Natural killer cell (primary cell): ENCODE measurements around the gene CMIP. TPM values are rescaled to one million over a fixed set of nuclear protein-coding genes. Genes with fewer than 3 reads are reported as not detected.

Source experiments
- ATAC-seq, 3 donors: fragments of 150-1000 bp in 2 of 3; fragments of 200-7000 bp in 1 of 3; cut with Tn5 transposase; 1 replicate in 1 of 3; 2 replicates in 2 of 3; pipeline ENCODE4 v1.10.0; 2021; ENCODE audit warnings: mild to moderate bottlenecking in 2 of 3, moderate library complexity in 2 of 3
- DNase-seq, 2 donors: peaks; one replicate each; pipeline versions ENCODE4 v3.0.0 to v3.0.0-alpha.2; 2013 to 2021; ENCODE audit warnings: mixed read lengths in 1 of 2
- H3K27ac ChIP-seq: one replicate; pipeline ENCODE4 v1.5.1; 2013; ENCODE audit warnings: mild to moderate bottlenecking, low read length
- H3K27me3 ChIP-seq: one replicate; pipeline ENCODE4 v1.6.1; 2013; ENCODE audit warnings: low read length; ENCODE audit not compliant: control insufficient read depth, insufficient read depth
- H3K36me3 ChIP-seq: one replicate; pipeline ENCODE4 v1.6.1; 2013; ENCODE audit warnings: low read length; ENCODE audit not compliant: control insufficient read depth, insufficient read depth
- H3K4me1 ChIP-seq: one replicate; pipeline ENCODE4 v1.6.1; 2013; ENCODE audit warnings: low read length; ENCODE audit not compliant: control insufficient read depth, insufficient read depth
- H3K4me3 ChIP-seq: one replicate; pipeline ENCODE4 v1.5.1; 2013; ENCODE audit warnings: low read length
- H3K9me3 ChIP-seq: one replicate; pipeline ENCODE4 v1.6.1; 2013; ENCODE audit warnings: low read length; ENCODE audit not compliant: control insufficient read depth, insufficient read depth
- H3K27ac Mint-ChIP-seq, 2 donors: one replicate each; pipeline ENCODE4 v1.8.0; 2022; ENCODE audit warnings: mild to moderate bottlenecking in 2 of 2, mixed read lengths in 2 of 2, moderate library complexity in 1 of 2
- H3K27me3 Mint-ChIP-seq, 2 donors: one replicate each; pipeline ENCODE4 v1.8.0; 2022; ENCODE audit warnings: low read depth in 2 of 2, mixed read lengths in 2 of 2
- H3K36me3 Mint-ChIP-seq: one replicate; pipeline ENCODE4 v1.8.0; 2022; ENCODE audit warnings: mixed read lengths
- H3K4me1 Mint-ChIP-seq, 2 donors: one replicate each; pipeline ENCODE4 v1.8.0; 2022; ENCODE audit warnings: mixed read lengths in 2 of 2
- H3K4me3 Mint-ChIP-seq: one replicate; pipeline ENCODE4 v1.8.0; 2022; ENCODE audit warnings: mild to moderate bottlenecking, moderate library complexity, mixed read lengths
- H3K9me3 Mint-ChIP-seq, 2 donors: one replicate each; pipeline ENCODE4 v1.8.0; 2022; ENCODE audit warnings: mixed read lengths in 2 of 2
- CTCF ChIP-seq: fragments of 200-600 bp; IDR thresholded peaks from one replicate; pipeline ENCODE4 v1.8.0; 2022; ENCODE audit warnings: antibody characterized with exemption
- WGBS: methylation state at CpG from one replicate; pipeline ENCODE4 v1.1.7; 2013; ENCODE audit warnings: missing lambda C conversion rate; ENCODE audit not compliant: insufficient coverage; 5-methylcytosine and 5-hydroxymethylcytosine counted together
- intact Hi-C: fragments of 100-400 bp; cut with micrococcal nuclease; formaldehyde crosslinking; loops from one replicate; pipeline ENCODE4 v1.14.2; 2022
- total RNA-seq, 4 donors: library from RNA; stranded (reverse); fragments of 120-200 nt in 1 of 4; gene quantifications; one replicate each; pipeline versions ENCODE4 v1.2.3 to v1.2.4, GENCODE V29; 2013 to 2022

Gene CMIP
- total RNA-seq, 3 donors from 2014 or later (not counting 1 experiment from before 2014, with no cell fraction given), result 88.2 to 115 (median 91.5) TPM

- H3K4me3 Mint-ChIP-seq, result no peak overlapping the region
- Histone ChIP-seq H3K4me1 (no peaks in the 10 kb centered on the region), H3K36me3 (peaks cover 1% of the 10 kb centered on the region), H3K4me3 (no peak overlapping the region), H3K9me3 (no peaks in the 10 kb centered on the region), H3K27me3 (no peaks in the 10 kb centered on the region), H3K27ac (no peak overlapping the region)
- intact Hi-C loops, result no loop called here
- WGBS, result 94% methylated on average over 17 of the region's 18 CpGs
- no peak for TF ChIP-seq CTCF
- no peaks in the 10 kb centered on the region for H3K9me3 Mint-ChIP-seq
- DNase-seq, result no peak
- peak overlapping the region; percentile 47 to 58 for H3K27ac Mint-ChIP-seq
- ATAC-seq, result no peak
- H3K36me3 Mint-ChIP-seq, result no peaks in the 10 kb centered on the region
- peaks cover 35 to 53% of the 10 kb centered on the region in 2 donors for H3K4me1 Mint-ChIP-seq
- no peaks in the 10 kb centered on the region for H3K27me3 Mint-ChIP-seq
Measured at GRCh38 chr16:81537721-81538561, 93.3 kb downstream of the CMIP start.

GRCh38 chr16:81539009-81539758 is 94.6 kb downstream of the CMIP start:
- WGBS, result 95% methylated on average over 18 of the region's 18 CpGs
- DNase-seq (no peak), ATAC-seq (no peak)
- intact Hi-C loops, result no loop called here
- no peaks in the 10 kb centered on the region for H3K9me3 ChIP-seq
- H3K4me3 Mint-ChIP-seq, result no peak overlapping the region
- TF ChIP-seq CTCF, result no peak
- no peaks in the 10 kb centered on the region for H3K27me3 ChIP-seq
- H3K9me3 Mint-ChIP-seq, result no peaks in the 10 kb centered on the region
- H3K4me1 ChIP-seq, result peaks cover 4% of the 10 kb centered on the region
- H3K4me1 Mint-ChIP-seq, result peaks cover 40 to 56% of the 10 kb centered on the region in 2 donors
- peaks cover 1% of the 10 kb centered on the region for H3K36me3 ChIP-seq
- no peaks in the 10 kb centered on the region for H3K27me3 Mint-ChIP-seq
- peak overlapping the region; percentile 47 to 58 for H3K27ac Mint-ChIP-seq
- H3K4me3 ChIP-seq, result no peak overlapping the region
- H3K27ac ChIP-seq, result no peak overlapping the region
- H3K36me3 Mint-ChIP-seq, result no peaks in the 10 kb centered on the region

DNA sequence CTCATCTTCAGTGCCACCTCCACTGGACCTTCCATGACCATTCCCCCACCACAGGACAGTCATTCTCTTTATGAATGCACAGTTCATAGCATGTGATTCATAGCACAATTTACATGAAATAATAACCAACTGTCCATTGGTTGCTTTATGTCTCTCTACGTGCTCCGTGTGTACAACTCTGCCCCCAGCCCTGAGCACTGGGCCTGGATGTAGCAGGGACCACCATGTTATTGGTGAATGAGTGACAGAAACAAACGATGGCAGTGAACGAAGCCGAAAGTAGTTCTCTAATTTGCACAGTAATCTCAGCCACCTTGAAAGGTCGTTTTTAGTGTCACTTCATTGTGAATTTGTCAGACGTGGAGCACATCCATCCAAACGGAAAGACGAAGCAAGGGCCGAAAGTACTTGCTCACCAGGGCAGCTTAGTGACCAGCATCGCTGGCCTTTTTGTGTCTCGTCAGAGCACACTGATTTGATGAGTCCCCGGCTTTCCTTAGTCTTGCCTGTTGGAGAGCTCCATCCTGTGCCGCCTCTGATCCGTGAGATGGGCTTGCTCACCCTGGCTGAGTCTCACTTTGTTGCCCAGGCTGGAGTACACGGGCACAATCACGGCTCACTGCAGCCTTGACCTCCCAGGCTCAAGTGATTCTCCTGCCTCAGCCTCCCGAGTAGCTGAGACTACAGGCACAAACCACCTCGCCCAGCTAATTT is 95.3 kb downstream of the CMIP start:
- no peaks in the 10 kb centered on the region for H3K9me3 Mint-ChIP-seq
- Histone ChIP-seq H3K27me3 (no peaks in the 10 kb centered on the region), H3K4me3 (no peak overlapping the region), H3K36me3 (peaks cover 1% of the 10 kb centered on the region), H3K27ac (no peak overlapping the region), H3K4me1 (peaks cover 12% of the 10 kb centered on the region), H3K9me3 (no peaks in the 10 kb centered on the region)
- peaks cover 47 to 60% of the 10 kb centered on the region in 2 donors for H3K4me1 Mint-ChIP-seq
- H3K27ac Mint-ChIP-seq, result peak overlapping the region in 1 of 2 donors; percentile 10
- no peaks in the 10 kb centered on the region for H3K36me3 Mint-ChIP-seq
- intact Hi-C loops, result no loop called here
- H3K27me3 Mint-ChIP-seq, result no peaks in the 10 kb centered on the region
- no peak overlapping the region for H3K4me3 Mint-ChIP-seq
- DNase-seq (no peak), ATAC-seq (no peak)
- 93% methylated on average over 19 of the region's 19 CpGs for WGBS
- TF ChIP-seq CTCF, result no peak
